ENCODE results near the gene PAGR1. TPM values are rescaled to one million over a fixed set of nuclear protein-coding genes. Genes with fewer than 3 reads are reported as not detected.
"Not testable (repeated sequence)": the region's sequence is repeated elsewhere in the genome, so short reads cannot be mapped to it uniquely, and the experiment has no call there.

PAGR1 gene
- total RNA-seq, 3 donors from 2014 or later: 26.6 to 40.5 (median 29.8) TPM

DNA sequence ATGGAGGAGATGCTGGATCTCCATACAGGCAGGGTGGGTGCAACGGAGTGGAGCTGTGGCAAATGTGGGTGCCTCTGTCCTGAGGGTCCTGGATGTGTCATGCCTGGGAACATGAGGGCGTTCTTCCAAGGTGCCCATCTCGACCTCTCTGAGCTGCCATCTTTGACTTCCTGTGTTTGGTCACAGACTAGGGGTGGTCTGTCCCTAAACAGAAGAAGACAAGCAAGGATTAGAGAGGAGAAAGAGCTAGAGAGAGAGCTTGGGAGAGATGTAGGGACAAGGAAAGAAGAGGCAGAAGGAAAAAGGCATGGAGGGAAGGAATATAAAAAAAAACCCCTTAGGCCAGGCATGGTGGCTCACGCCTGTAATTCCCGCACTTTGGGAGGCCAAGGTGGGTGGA is 41.2 kb upstream of the PAGR1 start:
- Histone ChIP-seq H3K4me3 (no peak overlapping the region), H3K27ac (no peak overlapping the region), H3K27me3 (no peaks in the 10 kb centered on the region), H3K4me1 (no peaks in the 10 kb centered on the region), H3K36me3 (no peaks in the 10 kb centered on the region), H3K9me3 (no peaks in the 10 kb centered on the region)
- intact Hi-C loops (cut with DNase I; ENCODE audit: low total_unique reads): no loop called here
- TF ChIP-seq POLR2A (IDR thresholded peaks at IDR 0.05) (no peak), POLR2AphosphoS5 (IDR thresholded peaks at IDR 0.05) (no peak)
- TF ChIP-seq, protein P1, sequence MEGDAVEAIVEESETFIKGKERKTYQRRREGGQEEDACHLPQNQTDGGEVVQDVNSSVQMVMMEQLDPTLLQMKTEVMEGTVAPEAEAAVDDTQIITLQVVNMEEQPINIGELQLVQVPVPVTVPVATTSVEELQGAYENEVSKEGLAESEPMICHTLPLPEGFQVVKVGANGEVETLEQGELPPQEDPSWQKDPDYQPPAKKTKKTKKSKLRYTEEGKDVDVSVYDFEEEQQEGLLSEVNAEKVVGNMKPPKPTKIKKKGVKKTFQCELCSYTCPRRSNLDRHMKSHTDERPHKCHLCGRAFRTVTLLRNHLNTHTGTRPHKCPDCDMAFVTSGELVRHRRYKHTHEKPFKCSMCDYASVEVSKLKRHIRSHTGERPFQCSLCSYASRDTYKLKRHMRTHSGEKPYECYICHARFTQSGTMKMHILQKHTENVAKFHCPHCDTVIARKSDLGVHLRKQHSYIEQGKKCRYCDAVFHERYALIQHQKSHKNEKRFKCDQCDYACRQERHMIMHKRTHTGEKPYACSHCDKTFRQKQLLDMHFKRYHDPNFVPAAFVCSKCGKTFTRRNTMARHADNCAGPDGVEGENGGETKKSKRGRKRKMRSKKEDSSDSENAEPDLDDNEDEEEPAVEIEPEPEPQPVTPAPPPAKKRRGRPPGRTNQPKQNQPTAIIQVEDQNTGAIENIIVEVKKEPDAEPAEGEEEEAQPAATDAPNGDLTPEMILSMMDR (IDR thresholded peaks at IDR 0.05): no peak
- DNase-seq (ENCODE audit: low spot score in 2 of 2): no peak

DNA sequence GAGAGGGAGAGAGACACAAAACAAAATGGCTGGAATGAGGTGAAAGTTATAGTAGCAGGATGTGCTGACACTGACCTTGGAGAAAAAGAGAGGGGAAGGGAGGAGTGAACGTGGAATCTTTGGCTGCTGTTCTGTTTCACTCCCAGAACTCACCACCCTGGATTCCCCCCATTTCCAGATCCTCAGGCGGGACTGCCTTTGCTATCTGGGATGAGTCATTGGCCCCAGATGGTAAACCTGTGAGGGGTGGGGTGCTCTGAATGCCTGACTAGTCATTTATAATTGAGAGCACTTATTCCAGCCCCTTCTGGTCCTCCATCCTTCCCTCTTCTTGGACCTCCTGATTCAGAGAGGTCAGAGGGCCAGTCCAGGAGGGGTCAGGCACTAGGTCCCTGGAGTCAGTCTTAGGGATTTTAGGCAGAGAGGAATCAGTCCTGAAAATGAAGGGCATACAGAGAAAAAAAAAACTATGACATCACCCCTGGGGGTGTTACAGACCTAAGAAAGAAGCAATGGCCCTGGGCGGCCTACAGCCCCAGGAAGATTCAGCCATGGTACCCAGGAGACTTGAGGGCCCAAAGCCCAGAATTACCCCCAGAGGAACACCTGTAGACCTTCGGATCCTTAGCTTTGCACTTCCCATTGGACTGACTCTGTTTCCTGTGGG is 40.1 kb upstream of the PAGR1 start:
- Histone ChIP-seq H3K4me3 (no peak overlapping the region), H3K27ac (no peak overlapping the region), H3K9me3 (no peaks in the 10 kb centered on the region), H3K4me1 (no peaks in the 10 kb centered on the region), H3K27me3 (no peaks in the 10 kb centered on the region), H3K36me3 (no peaks in the 10 kb centered on the region)
- no peak for DNase-seq (ENCODE audit: low spot score in 2 of 2)
- no peak for TF ChIP-seq POLR2AphosphoS5 (IDR thresholded peaks at IDR 0.05)
- no peak for TF ChIP-seq POLR2A (IDR thresholded peaks at IDR 0.05)
- intact Hi-C loops (cut with DNase I; ENCODE audit: low total_unique reads): no loop called here

DNA sequence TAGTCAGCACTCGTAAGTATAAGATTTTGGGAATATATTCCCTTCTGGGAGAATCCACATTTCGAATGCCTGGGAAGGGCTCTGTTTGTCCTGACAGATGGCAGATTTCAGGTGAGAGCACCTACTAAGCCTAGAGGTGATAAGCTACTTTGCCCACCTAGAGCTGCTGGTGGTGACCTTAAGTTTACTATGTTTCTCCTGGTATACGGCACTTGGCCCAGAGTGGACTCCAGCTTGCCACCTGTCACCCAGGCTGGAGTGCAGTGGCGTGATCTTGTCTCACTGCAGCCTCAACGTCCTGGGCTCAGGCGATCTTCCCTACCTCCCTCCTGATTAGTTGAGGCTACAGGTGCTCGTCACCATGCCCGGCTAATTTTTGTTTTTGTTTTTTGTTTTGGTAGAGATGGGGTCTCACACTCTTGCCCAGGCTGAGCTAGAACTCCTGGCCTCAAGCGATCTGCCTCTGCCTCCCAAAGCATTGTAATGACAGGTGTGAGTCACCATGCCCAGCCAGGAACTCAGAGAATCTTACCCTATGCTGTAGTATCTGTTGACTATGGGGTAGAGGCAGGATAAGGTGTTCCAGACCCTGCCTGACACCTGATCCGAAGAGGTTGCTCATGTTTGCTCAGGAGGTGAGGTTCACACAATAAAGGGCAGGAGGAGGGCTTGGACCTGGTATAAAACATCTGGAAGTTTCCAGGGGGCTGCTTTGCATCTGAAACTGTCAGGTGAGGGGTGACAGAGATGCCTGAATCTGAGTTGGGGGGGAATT is 38.2 kb upstream of the PAGR1 start, which contains the start of gene ZG16:
ZG16 (plus strand) TSS at position 681 of the 775 bp plus-strand sequence. CDS start 1,011 bp downstream, outside the sequence.
- no peak for DNase-seq (ENCODE audit: low spot score in 2 of 2)
- H3K36me3 ChIP-seq: no peaks in the 10 kb centered on the region
- no peaks in the 10 kb centered on the region for H3K9me3 ChIP-seq
- no peaks in the 10 kb centered on the region for H3K27me3 ChIP-seq
- intact Hi-C loops (cut with DNase I; ENCODE audit: low total_unique reads): no loop called here
- TF ChIP-seq, protein P1 (IDR thresholded peaks at IDR 0.05): no peak
- TF ChIP-seq POLR2A (IDR thresholded peaks at IDR 0.05): no peak
- TF ChIP-seq POLR2AphosphoS5 (IDR thresholded peaks at IDR 0.05): no peak
- no peak within 1 kb of the TSS for H3K27ac ChIP-seq
- no peaks in the 10 kb centered on the region for H3K4me1 ChIP-seq
- no peak within 1 kb of the TSS for H3K4me3 ChIP-seq

DNA sequence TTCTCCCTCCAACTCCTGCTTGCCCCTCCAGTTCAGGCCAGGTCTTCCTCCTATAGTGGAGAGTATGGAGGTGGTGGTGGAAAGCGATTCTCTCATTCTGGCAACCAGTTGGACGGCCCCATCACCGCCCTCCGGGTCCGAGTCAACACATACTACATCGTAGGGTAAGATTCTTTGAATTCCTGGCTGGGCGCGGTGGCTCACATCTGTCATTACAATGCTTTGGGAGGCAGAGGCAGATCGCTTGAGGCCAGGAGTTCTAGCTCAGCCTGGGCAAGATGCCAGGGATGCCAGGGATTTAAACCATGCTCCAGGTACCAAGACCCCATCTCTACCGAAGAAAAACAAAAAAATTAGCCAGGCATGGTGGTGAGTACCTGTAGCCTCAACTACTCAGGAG is 36.5 kb upstream of the PAGR1 start:
- Histone ChIP-seq H3K36me3 (no peaks in the 10 kb centered on the region), H3K4me1 (no peaks in the 10 kb centered on the region), H3K27me3 (no peaks in the 10 kb centered on the region), H3K4me3 (no peak overlapping the region), H3K9me3 (no peaks in the 10 kb centered on the region), H3K27ac (no peak overlapping the region)
- no peak for DNase-seq (ENCODE audit: low spot score in 2 of 2)
- intact Hi-C loops (cut with DNase I; ENCODE audit: low total_unique reads): no loop called here
- TF ChIP-seq POLR2AphosphoS5 (IDR thresholded peaks at IDR 0.05) (no peak), POLR2A (IDR thresholded peaks at IDR 0.05) (no peak)
- TF ChIP-seq, protein P1 (IDR thresholded peaks at IDR 0.05): no peak

DNA sequence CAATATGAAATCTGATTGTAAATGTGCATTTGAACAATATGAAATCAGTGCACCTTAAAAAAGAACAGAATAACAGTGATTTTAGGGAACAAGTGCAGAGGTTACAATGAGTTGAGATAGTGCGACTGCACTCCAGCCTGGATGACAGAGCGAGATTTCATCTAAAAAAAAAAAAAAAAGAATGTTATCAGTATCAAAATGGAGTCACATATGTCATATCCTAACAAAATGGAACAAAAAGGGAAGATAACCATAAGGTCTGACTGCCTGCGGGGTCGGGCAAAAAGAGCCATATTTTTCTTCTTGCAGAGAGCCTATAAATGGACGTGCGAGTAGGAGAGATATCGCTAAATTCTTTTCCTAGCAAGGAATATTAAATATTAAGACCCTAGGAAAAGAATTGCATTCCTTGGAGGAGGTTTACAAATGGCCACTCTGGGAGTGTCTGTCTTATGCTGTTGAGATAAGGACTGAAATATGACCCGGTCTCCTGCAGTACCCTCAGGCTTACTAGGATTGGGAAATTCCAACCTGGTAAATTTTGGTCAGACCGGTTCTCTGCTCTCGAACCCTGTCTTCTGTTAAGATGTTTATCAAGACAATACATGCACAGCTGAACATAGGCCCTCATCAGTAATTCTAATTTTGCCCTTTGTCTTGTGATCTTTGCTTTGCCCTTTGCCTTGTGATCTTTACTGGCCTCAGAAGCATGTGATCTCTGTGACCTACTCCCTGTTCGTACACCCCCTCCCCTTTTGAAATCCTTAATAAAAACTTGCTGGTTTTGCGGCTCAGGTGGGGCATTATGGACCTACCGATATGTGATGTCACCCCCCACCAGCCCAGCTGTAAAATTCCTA is 32.6 kb upstream of the PAGR1 start:
- H3K36me3 ChIP-seq; intact Hi-C loops (cut with DNase I; ENCODE audit: low total_unique reads); H3K4me3 ChIP-seq; H3K9me3 ChIP-seq; H3K27me3 ChIP-seq; H3K27ac ChIP-seq; DNase-seq (ENCODE audit: low spot score in 2 of 2); H3K4me1 ChIP-seq: not testable (repeated sequence)

Data from breast epithelium (tissue), 4 donors.